K562 (cell line): ENCODE measurements around the gene PRELID1. TPM values are rescaled to one million over a fixed set of nuclear protein-coding genes. Genes with fewer than 3 reads are reported as not detected.

Experiments
- DPF2 ChIP-seq: fragments of 450-650 bp; IDR thresholded peaks from 2 replicates; pipeline ENCODE4 v1.6.1; 2016
- EGR1 ChIP-seq: fragments of 450-650 bp; conservative IDR thresholded peaks from 2 replicates; pipeline ENCODE4 v1.6.1; 2017; ENCODE audit warnings: mild to moderate bottlenecking
- HDAC1 ChIP-seq, 2 experiments: fragments of 450-650 bp; IDR thresholded peaks; 2 replicates each; pipeline ENCODE4 v1.6.1; 2016 to 2017; ENCODE audit warnings: inconsistent platforms in 1 of 2, mild to moderate bottlenecking in 1 of 2, moderate library complexity in 1 of 2
- HEY1 ChIP-seq: fragments of 250-450 bp; sonication (Bioruptor Pico); IDR thresholded peaks from 2 replicates; pipeline ENCODE4 v1.5.0; 2020; ENCODE audit warnings: mild to moderate bottlenecking, moderate library complexity, borderline replicate concordance
- MEF2A ChIP-seq: IDR thresholded peaks from 2 replicates; pipeline ENCODE4 v1.6.1; 2011; ENCODE audit warnings: low read depth, mild to moderate bottlenecking, low read length, moderate library complexity; ENCODE audit not compliant: control insufficient read depth
- MGA ChIP-seq: fragments of 450-650 bp; IDR thresholded peaks from 2 replicates; pipeline ENCODE4 v1.6.1; 2016; ENCODE audit warnings: mild to moderate bottlenecking, moderate library complexity
- NR4A1 ChIP-seq, 2 experiments: fragments of 250-450 bp in 1 of 2; fragments of 450-650 bp in 1 of 2; sonication (Bioruptor Pico) in 1 of 2; IDR thresholded peaks; 2 replicates each; pipeline versions ENCODE4 v1.4.0 to v1.6.1; 2016 to 2020; ENCODE audit warnings: mild to moderate bottlenecking in 2 of 2, missing compliant biosample characterization in 1 of 2, missing genetic modification characterization in 1 of 2, moderate library complexity in 1 of 2
- RAD21 ChIP-seq, 2 experiments: fragments of 250-450 bp in 1 of 2; fragments of 450-650 bp in 1 of 2; sonication (Bioruptor Pico) in 1 of 2; formaldehyde crosslinking in 1 of 2; IDR thresholded peaks in 1 of 2; conservative IDR thresholded peaks in 1 of 2; 2 replicates each; pipeline versions ENCODE4 v1.4.0 to v1.8.0; 2020 to 2022; ENCODE audit warnings: mild to moderate bottlenecking in 2 of 2, moderate library complexity in 1 of 2
- RBFOX2 ChIP-seq: fragments of 200-400 bp; formaldehyde crosslinking; IDR thresholded peaks from 2 replicates; pipeline ENCODE4 v1.6.1; 2017; ENCODE audit warnings: low read depth, mild to moderate bottlenecking, low read length, moderate library complexity
- RUNX1 ChIP-seq: sonication (generic); IDR thresholded peaks from 2 replicates; pipeline ENCODE4 v1.6.1; 2016; ENCODE audit warnings: antibody characterized with exemption, low read depth
- TAL1 ChIP-seq: fragments of 450-650 bp; IDR thresholded peaks from 2 replicates; pipeline ENCODE4 v1.6.1; 2016; ENCODE audit warnings: mild to moderate bottlenecking
- ZBED1 ChIP-seq: IDR thresholded peaks from 2 replicates; pipeline ENCODE4 v1.6.1; 2014
- ZNF507 ChIP-seq: conservative IDR thresholded peaks from 2 replicates; pipeline ENCODE4 v1.6.1; 2017; ENCODE audit warnings: missing genetic modification characterization, missing compliant biosample characterization
- ZNF586 ChIP-seq: fragments of 450-650 bp; formaldehyde crosslinking; conservative IDR thresholded peaks from 2 replicates; pipeline ENCODE4 v1.4.0; 2020; ENCODE audit warnings: mild to moderate bottlenecking, moderate library complexity
- ZNF707 ChIP-seq: fragments of 250-450 bp; sonication (Bioruptor Pico); conservative IDR thresholded peaks from 2 replicates; pipeline ENCODE4 v1.8.0; 2022; ENCODE audit warnings: inconsistent platforms, mild to moderate bottlenecking, moderate library complexity
- polyA plus RNA-seq, 8 experiments: library from polyadenylated mRNA; depleted of rRNA in 4 of 8; stranded (reverse) in 5 of 8; unstranded in 3 of 8; fragments of >200 nt; fragmentation: Nextera tagmentation in 2 of 8; fragmentation: Illumina TruSeq in 1 of 8; extraction: Ambion mirVana in 2 of 8; extraction: Trizol in 1 of 8; gene quantifications; 2 replicates each; pipeline versions ENCODE4 v1.2.1 to v1.2.3, GENCODE V29; 2011 to 2014; ENCODE audit warnings: inconsistent platforms in 1 of 8, missing spikeins in 1 of 8
- total RNA-seq, 7 experiments: library from RNA; depleted of rRNA in 6 of 7; stranded (reverse); fragments of >200 nt in 6 of 7; fragmentation: Illumina TruSeq in 2 of 7; extraction: Trizol in 2 of 7; gene quantifications; 2 replicates each; pipeline versions ENCODE4 v1.2.1 to v1.2.3, GENCODE V29; 2011 to 2021; ENCODE audit warnings: low replicate concordance in 1 of 7

Gene PRELID1
- total and polyA plus RNA-seq, 9 of the 15 experiments (the other 6 are each of a cell fraction or from before 2014, with no cell fraction given): 40.1 to 484 (median 340) TPM

GRCh38 chr5:177309351-177310191, 6.0 kb downstream of the PRELID1 start (continued):
- TF ChIP-seq RBFOX2: no peak; the same call in 1 of the 2 replicates
- TF ChIP-seq HEY1: no peak
- no peak for TF ChIP-seq HDAC1 (IDR thresholded peaks at IDR 0.05)
- no peak for TF ChIP-seq EGR1
- no peak for TF ChIP-seq ZNF586 (CRISPR knock-in tag)
- no peak for TF ChIP-seq ZBED1
- TF ChIP-seq RUNX1: no peak
- no peak for TF ChIP-seq NR4A1 (CRISPR knock-in tag; IDR thresholded peaks at IDR 0.05)
- TF ChIP-seq NR4A1 (tag; IDR thresholded peaks at IDR 0.05): no peak
- no peak for TF ChIP-seq DPF2
- TF ChIP-seq TAL1: no peak
- TF ChIP-seq ZNF707 (CRISPR knock-in tag): no peak
- TF ChIP-seq MGA: no peak
- TF ChIP-seq MEF2A: no peak
- no peak for TF ChIP-seq ZNF507 (tag)
- peak; percentile 24 to 72; a peak in 3 of 4 replicates for TF ChIP-seq RAD21 (CRISPR knock-in tag; conservative IDR thresholded peaks at IDR 0.05 in 1 of 2, IDR thresholded peaks at IDR 0.05 in 1 of 2)
